Measurements from ENCODE around the gene NYNRIN. TPM values are rescaled to one million over a fixed set of nuclear protein-coding genes. Genes with fewer than 3 reads are reported as not detected.

The NYNRIN gene
- total RNA-seq, 1 donor from 2014 or later: 6.2 TPM

DNA sequence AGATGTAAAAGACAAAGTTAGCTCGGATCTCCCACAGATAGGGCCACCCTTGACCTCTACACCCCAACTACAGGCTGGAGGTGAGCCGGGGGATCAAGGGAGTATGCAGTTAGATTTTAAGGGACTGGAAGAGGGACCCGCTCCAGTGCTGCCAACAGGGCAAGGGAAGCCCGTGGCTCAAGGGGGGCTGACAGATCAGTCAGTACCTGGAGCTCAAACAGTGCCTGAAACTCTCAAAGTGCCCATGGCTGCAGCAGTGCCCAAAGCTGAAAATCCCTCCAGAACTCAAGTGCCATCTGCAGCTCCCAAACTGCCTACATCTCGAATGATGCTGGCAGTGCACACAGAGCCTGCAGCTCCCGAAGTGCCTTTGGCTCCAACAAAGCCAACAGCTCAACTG lies 10.4 kb downstream of the NYNRIN start:
- DNase-seq (ENCODE audit: low read depth): no peak
- TF ChIP-seq, protein P1, sequence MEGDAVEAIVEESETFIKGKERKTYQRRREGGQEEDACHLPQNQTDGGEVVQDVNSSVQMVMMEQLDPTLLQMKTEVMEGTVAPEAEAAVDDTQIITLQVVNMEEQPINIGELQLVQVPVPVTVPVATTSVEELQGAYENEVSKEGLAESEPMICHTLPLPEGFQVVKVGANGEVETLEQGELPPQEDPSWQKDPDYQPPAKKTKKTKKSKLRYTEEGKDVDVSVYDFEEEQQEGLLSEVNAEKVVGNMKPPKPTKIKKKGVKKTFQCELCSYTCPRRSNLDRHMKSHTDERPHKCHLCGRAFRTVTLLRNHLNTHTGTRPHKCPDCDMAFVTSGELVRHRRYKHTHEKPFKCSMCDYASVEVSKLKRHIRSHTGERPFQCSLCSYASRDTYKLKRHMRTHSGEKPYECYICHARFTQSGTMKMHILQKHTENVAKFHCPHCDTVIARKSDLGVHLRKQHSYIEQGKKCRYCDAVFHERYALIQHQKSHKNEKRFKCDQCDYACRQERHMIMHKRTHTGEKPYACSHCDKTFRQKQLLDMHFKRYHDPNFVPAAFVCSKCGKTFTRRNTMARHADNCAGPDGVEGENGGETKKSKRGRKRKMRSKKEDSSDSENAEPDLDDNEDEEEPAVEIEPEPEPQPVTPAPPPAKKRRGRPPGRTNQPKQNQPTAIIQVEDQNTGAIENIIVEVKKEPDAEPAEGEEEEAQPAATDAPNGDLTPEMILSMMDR (conservative IDR thresholded peaks at IDR 0.05; ENCODE audit: low read depth, low read length): no peak
- no peak overlapping the region for H3K4me3 ChIP-seq (ENCODE audit: low read depth, low read length)

DNA sequence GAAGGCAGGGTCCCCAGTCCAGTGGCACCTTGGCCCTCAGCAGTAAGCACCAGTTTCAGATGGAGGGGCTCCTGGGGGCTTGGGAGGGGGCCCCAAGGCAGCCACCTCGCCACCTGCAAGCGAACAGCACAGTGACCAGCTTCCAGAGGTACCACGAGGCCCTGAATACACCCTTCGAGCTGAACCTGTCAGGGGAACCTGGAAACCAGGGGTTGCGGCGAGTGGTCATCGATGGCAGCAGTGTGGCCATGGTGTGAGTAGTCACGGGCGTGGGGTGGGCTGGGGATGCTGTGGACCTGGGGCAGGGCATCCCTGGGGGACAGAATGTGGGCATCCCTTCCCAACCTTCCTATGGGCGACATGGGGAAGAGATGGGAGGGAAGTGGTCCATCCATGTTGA lies 11.2 kb downstream of the NYNRIN start:
- TF ChIP-seq, protein P1 (conservative IDR thresholded peaks at IDR 0.05; ENCODE audit: low read depth, low read length): no peak

DNA sequence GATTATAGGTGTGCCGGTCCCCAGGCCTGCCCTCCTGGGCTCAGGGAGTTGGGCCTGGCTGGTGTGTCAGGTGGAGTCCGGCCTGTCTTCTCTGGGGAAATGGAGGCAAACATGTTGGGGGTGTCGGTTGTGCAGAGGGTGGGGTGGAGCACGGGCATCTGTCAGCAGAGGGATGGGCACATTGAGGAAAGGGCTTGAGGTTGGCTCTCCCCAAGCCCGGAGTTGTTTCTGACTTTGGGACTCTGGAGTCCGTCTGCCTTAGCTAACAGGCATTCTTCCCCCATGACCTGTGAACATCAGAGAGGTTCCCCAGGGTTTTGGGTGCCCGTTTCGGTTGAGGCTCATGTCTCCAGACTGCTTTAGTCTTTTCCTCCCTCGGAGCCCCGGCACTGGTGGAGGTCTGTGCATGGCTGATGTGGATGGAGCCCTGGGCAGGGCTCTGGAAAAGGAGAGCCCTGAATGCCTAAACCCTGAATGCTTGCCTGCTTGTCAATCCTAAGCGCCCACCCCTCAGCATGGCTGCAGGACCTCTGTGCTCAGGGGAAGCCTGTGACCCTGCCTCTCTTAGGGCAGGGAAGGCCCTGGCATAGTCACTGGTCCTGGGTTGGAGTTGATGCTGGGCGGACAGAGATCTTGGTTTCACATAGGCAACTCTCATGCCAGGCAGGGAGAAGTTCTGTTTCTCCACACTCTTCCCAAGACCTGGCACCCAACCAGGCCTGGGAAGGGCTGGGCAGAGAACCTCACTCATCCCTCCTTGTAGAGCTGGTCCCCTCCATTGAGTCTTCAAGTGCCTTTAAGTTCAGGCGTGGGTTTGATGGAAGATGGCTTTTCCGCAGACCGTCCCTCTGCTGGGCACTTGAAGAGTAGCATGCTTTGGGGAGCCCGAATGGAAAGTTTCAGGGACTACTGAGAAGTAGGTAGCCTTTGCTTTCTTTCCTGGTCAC lies 12.9 kb downstream of the NYNRIN start:
- no peak for DNase-seq (ENCODE audit: low read depth)
- no peak overlapping the region for H3K4me3 ChIP-seq (ENCODE audit: low read depth, low read length)
- TF ChIP-seq, protein P1 (conservative IDR thresholded peaks at IDR 0.05; ENCODE audit: low read depth, low read length): peak; percentile 79

More for the DNA sequence above, 11.2 kb downstream of the NYNRIN start:
- no peak overlapping the region for H3K4me3 ChIP-seq (ENCODE audit: low read depth, low read length)
- DNase-seq (ENCODE audit: low read depth): no peak

DNA sequence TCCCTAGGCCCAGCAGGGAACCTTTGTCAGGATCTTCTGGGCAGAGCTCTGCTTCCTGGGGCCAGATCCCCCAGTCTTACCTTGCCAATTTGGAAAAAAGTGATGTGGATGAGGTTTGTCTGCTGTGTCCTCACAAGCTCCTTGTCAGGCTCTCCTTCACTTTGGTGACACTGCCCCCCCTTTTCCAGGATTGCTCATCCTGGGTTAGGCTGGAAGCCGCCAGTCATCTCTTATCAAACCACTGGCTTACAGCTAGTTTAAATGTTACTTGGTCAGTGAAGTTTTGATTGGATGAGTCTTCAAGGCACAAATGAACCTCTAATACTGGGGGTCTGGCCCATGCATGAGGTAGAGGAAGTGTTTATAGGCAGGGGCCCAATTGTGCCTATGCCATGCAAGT lies 15.3 kb downstream of the NYNRIN start:
- DNase-seq (ENCODE audit: low read depth): no peak
- H3K4me3 ChIP-seq (ENCODE audit: low read depth, low read length): no peak overlapping the region
- TF ChIP-seq, protein P1 (conservative IDR thresholded peaks at IDR 0.05; ENCODE audit: low read depth, low read length): no peak

DNA sequence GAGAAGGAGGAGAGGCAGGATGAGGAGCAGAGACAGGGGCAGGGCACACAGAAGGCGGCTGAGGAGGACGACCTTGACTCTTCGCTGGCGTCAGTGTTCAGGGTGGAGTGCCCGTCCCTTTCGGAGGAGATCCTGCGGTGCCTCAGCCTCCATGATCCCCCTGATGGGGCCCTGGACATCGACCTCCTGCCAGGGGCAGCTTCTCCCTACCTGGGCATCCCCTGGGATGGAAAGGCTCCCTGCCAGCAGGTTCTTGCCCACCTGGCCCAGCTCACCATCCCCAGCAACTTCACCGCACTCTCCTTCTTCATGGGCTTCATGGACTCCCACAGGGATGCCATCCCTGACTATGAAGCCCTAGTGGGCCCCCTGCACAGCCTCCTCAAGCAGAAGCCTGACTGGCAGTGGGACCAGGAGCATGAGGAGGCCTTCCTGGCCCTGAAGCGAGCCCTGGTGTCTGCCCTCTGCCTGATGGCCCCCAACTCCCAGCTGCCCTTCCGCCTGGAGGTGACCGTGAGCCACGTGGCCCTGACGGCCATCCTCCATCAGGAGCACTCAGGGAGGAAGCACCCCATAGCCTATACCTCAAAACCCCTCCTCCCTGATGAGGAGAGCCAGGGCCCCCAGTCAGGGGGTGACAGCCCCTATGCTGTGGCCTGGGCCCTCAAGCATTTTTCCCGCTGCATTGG lies 16.1 kb downstream of the NYNRIN start:
- TF ChIP-seq, protein P1 (conservative IDR thresholded peaks at IDR 0.05; ENCODE audit: low read depth, low read length): no peak
- no peak overlapping the region for H3K4me3 ChIP-seq (ENCODE audit: low read depth, low read length)
- no peak for DNase-seq (ENCODE audit: low read depth)

DNA sequence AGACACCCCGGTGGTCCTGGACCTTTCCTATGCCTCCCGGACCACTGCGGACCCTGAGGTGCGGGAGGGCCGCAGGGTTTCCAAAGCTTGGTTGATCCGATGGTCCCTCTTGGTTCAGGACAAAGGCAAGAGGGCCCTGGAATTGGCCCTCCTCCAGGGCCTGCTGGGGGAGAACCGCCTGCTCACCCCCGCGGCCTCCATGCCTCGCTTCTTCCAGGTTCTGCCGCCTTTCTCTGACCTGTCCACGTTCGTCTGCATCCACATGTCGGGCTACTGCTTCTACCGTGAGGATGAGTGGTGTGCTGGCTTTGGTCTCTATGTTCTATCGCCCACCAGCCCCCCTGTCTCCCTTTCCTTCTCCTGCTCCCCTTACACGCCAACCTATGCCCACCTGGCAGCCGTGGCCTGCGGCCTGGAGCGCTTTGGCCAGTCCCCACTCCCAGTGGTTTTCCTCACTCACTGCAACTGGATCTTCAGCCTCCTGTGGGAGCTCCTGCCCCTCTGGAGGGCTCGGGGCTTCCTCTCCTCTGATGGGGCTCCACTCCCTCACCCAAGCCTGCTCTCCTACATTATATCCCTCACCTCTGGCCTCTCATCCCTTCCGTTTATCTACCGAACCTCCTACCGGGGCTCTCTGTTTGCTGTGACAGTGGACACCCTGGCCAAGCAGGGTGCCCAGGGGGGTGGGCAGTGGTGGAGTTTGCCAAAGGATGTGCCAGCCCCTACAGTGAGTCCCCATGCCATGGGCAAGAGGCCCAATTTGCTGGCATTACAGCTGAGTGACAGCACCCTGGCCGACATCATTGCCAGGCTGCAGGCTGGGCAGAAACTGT lies 16.8 kb downstream of the NYNRIN start:
- DNase-seq (ENCODE audit: low read depth): no peak
- TF ChIP-seq, protein P1 (conservative IDR thresholded peaks at IDR 0.05; ENCODE audit: low read depth, low read length): no peak
- H3K4me3 ChIP-seq (ENCODE audit: low read depth, low read length): no peak overlapping the region
